Measurements from ENCODE around the gene SDHB. TPM values are rescaled to one million over a fixed set of nuclear protein-coding genes. Genes with fewer than 3 reads are reported as not detected.

Gene SDHB
- total and polyA plus RNA-seq, 2 of the 8 experiments (the other 6 are each of a cell fraction or from before 2014, with no cell fraction given): 84.0 to 98.7 TPM

DNA sequence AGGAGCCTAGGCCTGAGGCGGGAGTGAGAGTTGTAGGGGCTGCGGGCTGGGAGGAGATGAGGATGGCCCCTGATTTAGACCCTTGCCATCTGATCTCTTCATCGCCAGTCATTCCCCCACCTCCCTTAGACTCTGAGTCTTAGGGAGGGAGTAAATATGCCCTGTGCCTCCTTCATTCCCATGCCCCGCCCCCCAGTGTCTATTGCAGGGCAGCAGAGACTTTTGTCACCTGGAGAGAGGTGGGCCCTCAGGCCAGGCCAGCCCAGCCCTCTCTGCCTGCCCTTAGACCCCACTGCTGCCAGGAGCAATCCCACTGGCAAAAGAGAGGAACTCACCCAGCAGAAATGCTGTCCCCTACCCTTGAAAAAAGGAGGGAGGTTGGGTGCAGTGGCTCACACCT is 70.2 kb downstream of the SDHB start:
- CTCF ChIA-PET (ENCODE audit: partially characterized antibody): interaction anchor here (1.1 to 14.2 kb wide), 6 partner anchors 17 to 64 kb away, joined by 3 to 267 read pairs (median 27); no protein-coding TSS in a partner anchor
- Histone ChIP-seq H3K9ac (replicated peaks in 1 of 4; ENCODE audit: extremely low read depth in 1 of 4, low read depth in 3 of 4, low read length in 3 of 4) (no peak overlapping the region), H3K23ac (ENCODE audit: insufficient read length) (no peak overlapping the region), H2AK5ac (ENCODE audit: low read depth, low read length) (no peak overlapping the region), H3K79me2 (ENCODE audit: control insufficient read depth in 1 of 2, insufficient read depth in 2 of 2, low read length in 2 of 2) (peaks cover 0 to 11% of the 10 kb centered on the region in 2 experiments; a peak in 2 of 4 replicates), H3K4me3 (ENCODE audit: extremely low read depth in 1 of 4, insufficient read depth in 2 of 4, low read depth in 3 of 4, low read length in 4 of 4) (no peak overlapping the region), H4K5ac (ENCODE audit: insufficient read length, low read depth, low read length) (no peak overlapping the region), H2BK15ac (ENCODE audit: low read length) (no peak overlapping the region; the same call in 1 of the 2 replicates), H2AFZ (ENCODE audit: low read length) (no peak overlapping the region), H4K20me1 (replicated peaks in 1 of 2; ENCODE audit: control insufficient read depth in 1 of 2, insufficient read depth in 2 of 2, low read length in 2 of 2) (peaks cover 3% of the 10 kb centered on the region in 2 experiments), H3K14ac (ENCODE audit: insufficient read length) (no peak overlapping the region), H3K56ac (replicated peaks; ENCODE audit: insufficient read length, low read depth, low read length) (no peak overlapping the region), H3K36me3 (ENCODE audit: control insufficient read depth in 2 of 4, insufficient read depth in 4 of 4, low read length in 3 of 4) (peaks cover 0 to 9% (median 4%) of the 10 kb centered on the region in 4 experiments; a peak in 2 of 8 replicates), H3K27me3 (replicated peaks in 1 of 4; ENCODE audit: control insufficient read depth in 3 of 4, extremely low read depth in 1 of 4, insufficient read depth in 3 of 4, low read length in 3 of 4) (peaks cover 0 to 3% (median 0%) of the 10 kb centered on the region in 4 experiments; a peak in 1 of 7 replicates), H3K27ac (ENCODE audit: low read depth, low read length) (no peak overlapping the region), H2BK20ac (ENCODE audit: low read length) (no peak overlapping the region), H2BK5ac (ENCODE audit: low read depth, low read length) (no peak overlapping the region), H3K4me1 (replicated peaks in 1 of 4; ENCODE audit: control insufficient read depth in 3 of 4, insufficient read depth in 4 of 4, low read length in 3 of 4) (peaks cover 0 to 14% (median 10%) of the 10 kb centered on the region in 4 experiments; a peak in 6 of 7 replicates), H3K18ac (ENCODE audit: extremely low read depth, low read length) (no peak overlapping the region), H3K79me1 (ENCODE audit: low read depth, low read length) (no peaks in the 10 kb centered on the region; the same call in 1 of the 2 replicates), H3K4ac (replicated peaks; ENCODE audit: insufficient read length, low read depth, low read length) (no peak overlapping the region), H3K4me2 (ENCODE audit: insufficient read depth in 1 of 2, low read depth in 2 of 2, low read length in 2 of 2) (no peak overlapping the region), H3K9me3 (ENCODE audit: insufficient read depth in 2 of 2, low read depth in 1 of 2, low read length in 1 of 2) (no peaks in the 10 kb centered on the region), H3K23me2 (ENCODE audit: low read depth, low read length) (peaks cover 6% of the 10 kb centered on the region), H2BK12ac (ENCODE audit: low read depth, low read length) (no peak overlapping the region), H4K91ac (replicated peaks; ENCODE audit: insufficient read length, low read length) (no peak overlapping the region), H4K8ac (ENCODE audit: extremely low read depth, insufficient read depth, low read length) (no peak overlapping the region), H2BK120ac (replicated peaks; ENCODE audit: low read depth, low read length) (no peak overlapping the region)
- POLR2A ChIA-PET (ENCODE audit: partially characterized antibody): interaction anchor here (2.7 kb wide), 1 partner anchor 9 kb away, joined by 9 read pairs; no protein-coding TSS in a partner anchor
- FAIRE-seq: no peak
- DNase-seq (ENCODE audit: low read depth in 1 of 2, low spot score in 2 of 2): peak in 1 of 2 experiments; percentile 45
- TF ChIP-seq KDM1A (IDR thresholded peaks at IDR 0.05; ENCODE audit: borderline replicate concordance, low read length) (no peak), EZH2 (IDR thresholded peaks at IDR 0.05; ENCODE audit: low read depth, low read length, severe bottlenecking) (no peak), SRF (IDR thresholded peaks at IDR 0.05; ENCODE audit: low read depth, low read length) (no peak)
- WGBS, 2 experiments (ENCODE audit: extremely low coverage in 1 of 2, insufficient coverage in 1 of 2, insufficient read length in 1 of 2, insufficient replicate concordance in 2 of 2, low coverage in 1 of 2, low lambda C conversion rate in 2 of 2, missing lambda C conversion rate in 1 of 2): 80% methylated on average over 4 of the region's 4 CpGs; no CpG with 5 or more reads in 1 of the 2 experiments
